Transverse colon (tissue), 3 donors: Measurements from ENCODE around the gene APOF.

Source experiments
- EP300 ChIP-seq: sonication (generic); formaldehyde crosslinking; IDR thresholded peaks from one replicate; pipeline ENCODE4 v1.6.1; 2017; ENCODE audit warnings: antibody characterized with exemption, low read depth
- POLR2A ChIP-seq: fragments of 450-650 bp; IDR thresholded peaks from one replicate; pipeline ENCODE4 v1.6.1; 2016; ENCODE audit warnings: antibody characterized with exemption, mild to moderate bottlenecking, moderate library complexity
- TF ChIP-seq, protein P1 (sequence below), 5 experiments: fragments of 200-600 bp in 3 of 5; fragments of 450-650 bp in 2 of 5; sonication (generic) in 3 of 5; IDR thresholded peaks; 1 replicate in 2 of 5; 2 replicates in 3 of 5; pipeline ENCODE4 v1.5.1; 2016 to 2017; ENCODE audit warnings: antibody characterized with exemption in 5 of 5, inconsistent platforms in 3 of 5, mild to moderate bottlenecking in 2 of 5, moderate library complexity in 1 of 5

DNA sequence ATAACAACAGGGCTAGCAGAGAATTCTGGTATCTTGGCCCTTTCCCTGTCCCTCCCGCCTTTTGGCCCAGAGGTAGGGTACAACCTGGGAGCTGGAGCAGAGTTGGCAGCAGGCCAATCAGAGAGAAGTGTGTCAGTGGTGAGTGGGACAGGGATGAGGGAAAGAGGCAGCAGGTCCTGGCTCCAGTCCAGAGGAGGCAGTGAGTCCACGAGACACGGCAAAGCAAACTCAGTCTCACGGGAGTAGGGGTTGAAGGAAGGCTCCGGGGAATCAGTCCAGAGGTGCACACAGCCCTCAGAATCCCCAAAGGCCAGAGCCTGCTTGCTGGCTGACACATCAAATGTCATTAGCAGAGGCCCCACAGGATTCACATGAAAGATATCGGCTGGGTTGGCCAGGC is 36.1 kb downstream of the APOF start:
- TF ChIP-seq, protein P1, sequence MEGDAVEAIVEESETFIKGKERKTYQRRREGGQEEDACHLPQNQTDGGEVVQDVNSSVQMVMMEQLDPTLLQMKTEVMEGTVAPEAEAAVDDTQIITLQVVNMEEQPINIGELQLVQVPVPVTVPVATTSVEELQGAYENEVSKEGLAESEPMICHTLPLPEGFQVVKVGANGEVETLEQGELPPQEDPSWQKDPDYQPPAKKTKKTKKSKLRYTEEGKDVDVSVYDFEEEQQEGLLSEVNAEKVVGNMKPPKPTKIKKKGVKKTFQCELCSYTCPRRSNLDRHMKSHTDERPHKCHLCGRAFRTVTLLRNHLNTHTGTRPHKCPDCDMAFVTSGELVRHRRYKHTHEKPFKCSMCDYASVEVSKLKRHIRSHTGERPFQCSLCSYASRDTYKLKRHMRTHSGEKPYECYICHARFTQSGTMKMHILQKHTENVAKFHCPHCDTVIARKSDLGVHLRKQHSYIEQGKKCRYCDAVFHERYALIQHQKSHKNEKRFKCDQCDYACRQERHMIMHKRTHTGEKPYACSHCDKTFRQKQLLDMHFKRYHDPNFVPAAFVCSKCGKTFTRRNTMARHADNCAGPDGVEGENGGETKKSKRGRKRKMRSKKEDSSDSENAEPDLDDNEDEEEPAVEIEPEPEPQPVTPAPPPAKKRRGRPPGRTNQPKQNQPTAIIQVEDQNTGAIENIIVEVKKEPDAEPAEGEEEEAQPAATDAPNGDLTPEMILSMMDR (IDR thresholded peaks at IDR 0.05) = no peak
- TF ChIP-seq EP300 = no peak
- no peak for TF ChIP-seq POLR2A
